HG03280 (cell line): Measurements from ENCODE around the gene KLHDC4.

Experiments
- ATAC-seq: cut with Tn5 transposase; IDR thresholded peaks from one replicate; pipeline ENCODE4 v1.9.1; 2021; ENCODE audit warnings: mild to moderate bottlenecking, moderate library complexity; ENCODE audit not compliant: unreplicated experiment

KLHDC4 gene

DNA sequence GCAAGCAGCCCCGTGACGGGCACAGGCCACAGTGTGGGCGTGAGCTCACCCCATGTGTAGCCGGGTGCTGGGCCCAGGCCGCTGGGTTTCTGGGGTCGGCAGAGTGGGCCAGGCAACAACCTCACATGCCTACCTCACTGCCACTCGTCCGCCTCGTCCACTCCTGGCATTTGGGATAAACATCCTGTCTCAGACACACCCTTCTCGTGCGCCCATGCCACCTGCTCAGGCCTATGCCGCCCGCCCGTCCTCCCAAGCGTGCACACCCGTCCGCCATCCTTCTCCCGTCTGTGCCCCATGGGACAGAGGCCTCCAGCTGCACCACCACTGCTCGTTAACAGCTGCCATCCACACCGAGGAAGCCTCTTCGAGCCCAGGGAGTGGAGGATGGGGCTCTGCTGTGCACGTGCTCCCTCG, 64.3 kb downstream of the KLHDC4 start:
- no peak for ATAC-seq

- ATAC-seq: no peak
Observed at GRCh38 chr16:87701078-87701460, 64.7 kb downstream of the KLHDC4 start.

GRCh38 chr16:87700406-87701077, 65.2 kb downstream of the KLHDC4 start:
- no peak for ATAC-seq

DNA sequence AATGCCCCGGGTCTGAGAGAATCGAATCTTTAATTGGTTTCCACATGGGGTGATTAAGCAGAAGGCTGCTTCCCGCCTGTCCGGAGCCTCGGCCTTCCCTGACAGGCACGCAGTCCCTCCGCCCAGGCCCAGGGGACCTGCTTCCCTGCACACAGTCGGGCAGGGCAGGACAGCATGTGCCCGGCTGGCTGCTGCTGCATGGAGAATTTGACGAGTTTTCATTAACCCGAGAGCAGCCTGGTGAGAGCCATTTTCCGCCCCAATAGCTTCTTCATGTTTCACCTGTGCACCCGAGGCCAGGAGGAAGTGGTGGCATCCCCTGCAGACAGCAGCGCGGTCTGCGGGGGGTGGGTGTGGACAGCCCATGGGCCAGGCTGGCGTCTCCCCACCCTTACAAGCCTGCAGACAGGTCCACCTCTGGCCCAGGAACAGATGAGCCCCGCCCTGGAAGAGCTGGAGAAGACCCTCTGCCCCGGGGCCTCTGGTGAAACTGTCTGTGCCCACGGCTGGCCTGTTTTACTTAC, 67.0 kb downstream of the KLHDC4 start:
- no peak for ATAC-seq

GRCh38 chr16:87698241-87698640, 67.5 kb downstream of the KLHDC4 start:
- no peak for ATAC-seq

DNA sequence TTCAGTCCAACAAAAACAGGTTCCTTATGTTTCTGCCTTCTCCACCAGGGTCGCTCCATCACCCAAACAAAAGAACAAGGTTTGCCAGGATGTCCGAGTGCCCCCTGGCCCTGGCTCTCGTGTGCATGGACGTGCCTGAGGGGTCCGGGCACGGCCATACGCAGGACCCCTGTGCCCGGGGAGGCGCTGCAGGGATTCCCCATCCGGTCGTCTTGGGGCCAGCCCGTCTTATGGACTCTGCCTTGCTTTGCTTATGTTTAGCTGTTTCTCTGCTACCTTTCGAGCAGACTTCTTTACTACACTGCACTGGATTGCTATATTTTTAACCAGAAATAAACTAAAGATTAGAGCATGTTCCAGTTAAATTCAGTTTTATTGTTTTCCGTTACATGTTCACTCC, 68.0 kb downstream of the KLHDC4 start:
- ATAC-seq: no peak

DNA sequence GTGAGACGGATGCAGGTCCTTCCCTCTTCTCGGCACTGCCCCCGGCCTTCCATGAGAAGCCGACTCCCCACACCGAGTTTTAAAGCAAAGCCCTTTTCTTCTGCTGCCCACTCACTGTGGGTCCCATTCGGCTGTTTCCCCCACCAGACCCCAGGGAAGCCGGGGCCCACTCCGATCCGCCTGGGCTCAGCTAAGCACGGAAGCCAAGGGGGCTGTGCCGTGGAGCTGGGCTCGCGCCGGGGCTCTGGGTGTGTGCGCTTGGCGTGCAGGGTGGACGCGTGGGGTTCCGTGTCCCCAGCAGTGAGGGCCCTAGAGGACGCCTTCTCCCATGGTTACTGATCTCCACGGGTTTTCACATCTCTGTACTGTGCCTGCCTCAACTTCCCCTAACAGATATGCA, 68.5 kb downstream of the KLHDC4 start:
- no peak for ATAC-seq

DNA sequence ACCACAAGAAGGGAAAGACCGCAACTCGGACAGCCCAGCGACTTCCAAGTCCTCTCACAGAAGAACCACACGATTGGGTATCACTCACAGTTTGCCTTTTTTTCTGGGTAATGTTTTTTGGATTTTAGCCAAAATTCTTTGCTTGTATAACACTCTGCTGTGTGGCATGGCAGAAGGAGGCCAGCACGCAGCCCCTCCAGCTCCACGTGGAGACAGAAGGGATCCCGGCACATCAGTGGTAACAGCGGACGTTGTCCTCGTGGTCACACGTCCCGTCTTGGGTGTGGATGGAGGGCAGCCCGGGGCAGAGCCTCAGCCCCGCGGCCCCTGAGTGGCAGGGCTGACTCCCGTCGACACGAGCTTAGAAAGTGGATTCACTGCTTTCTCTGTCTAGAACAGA, 69.1 kb downstream of the KLHDC4 start:
- ATAC-seq: no peak

DNA sequence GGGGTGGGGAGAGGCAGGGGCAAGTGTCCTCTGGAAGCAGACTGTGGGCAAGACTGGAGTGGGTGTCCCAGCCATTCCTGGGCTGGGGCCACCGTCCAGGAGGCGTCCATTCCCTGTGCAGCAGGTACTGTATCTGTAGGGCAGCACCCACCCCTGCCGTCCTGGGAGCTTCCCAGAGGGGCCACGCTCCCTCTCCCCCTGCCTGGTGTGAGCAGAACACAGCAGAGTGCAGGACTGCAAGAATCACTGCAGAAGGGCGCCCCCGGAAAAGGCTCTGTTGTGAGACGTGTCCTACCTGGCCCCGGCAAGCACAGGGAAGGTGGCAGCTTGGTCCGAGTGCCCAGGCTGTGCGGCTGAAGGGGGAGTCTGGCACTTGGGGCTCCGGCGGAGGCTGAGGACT, 70.3 kb downstream of the KLHDC4 start:
- no peak for ATAC-seq

DNA sequence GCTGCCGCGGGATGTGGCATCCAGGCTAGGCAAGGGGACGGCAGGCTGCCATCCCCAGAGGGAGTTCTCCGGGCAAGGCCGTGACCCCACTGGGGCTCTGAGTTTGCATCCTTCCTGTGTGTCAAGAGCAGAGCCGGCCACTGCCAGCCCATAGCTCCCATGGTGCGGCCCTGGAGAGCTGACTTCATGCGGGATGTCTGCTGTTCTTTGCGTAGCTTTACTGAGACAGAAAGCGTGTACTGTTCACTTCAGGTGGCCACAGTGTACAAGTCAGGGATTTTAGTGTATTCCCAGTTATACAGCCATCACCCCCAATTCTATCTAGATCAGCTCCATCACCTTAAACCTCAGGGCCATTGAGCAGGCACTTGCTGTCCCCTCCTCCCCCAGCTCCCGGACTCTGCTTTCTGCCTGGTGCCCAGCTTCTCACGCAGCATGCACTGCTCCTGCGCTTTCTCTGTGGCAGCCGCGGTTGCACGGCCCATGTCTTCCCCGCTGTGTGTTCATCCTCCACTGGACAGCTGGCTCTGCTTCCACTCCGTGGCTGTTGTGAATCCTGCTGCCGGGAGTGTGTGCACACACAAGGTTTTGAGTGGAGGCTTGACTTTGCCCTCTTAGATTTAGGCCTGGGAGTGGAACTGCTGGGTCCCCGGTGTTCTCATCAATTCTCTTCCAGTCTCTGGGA, 71.2 kb downstream of the KLHDC4 start:
- ATAC-seq: no peak

DNA sequence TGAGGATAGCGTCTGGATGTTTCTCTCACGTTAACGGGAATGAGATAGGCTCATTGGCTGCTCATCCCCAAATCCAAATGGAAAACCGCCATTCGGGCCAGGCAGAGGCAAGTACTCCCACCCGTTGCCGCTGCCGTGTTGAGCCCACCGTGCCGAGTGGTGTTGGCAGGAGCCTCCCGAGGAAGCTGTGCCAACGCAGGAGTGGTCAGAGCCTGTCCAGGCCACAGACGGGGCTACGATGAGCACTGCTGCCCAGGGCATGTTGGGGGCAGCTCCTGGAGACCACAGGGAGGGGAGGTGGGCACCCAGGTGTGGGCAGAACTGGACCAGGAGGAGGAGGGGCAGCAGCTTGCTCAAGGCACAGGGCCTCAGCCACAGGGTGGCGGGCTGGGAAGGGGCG, 72.0 kb downstream of the KLHDC4 start:
- ATAC-seq: no peak

DNA sequence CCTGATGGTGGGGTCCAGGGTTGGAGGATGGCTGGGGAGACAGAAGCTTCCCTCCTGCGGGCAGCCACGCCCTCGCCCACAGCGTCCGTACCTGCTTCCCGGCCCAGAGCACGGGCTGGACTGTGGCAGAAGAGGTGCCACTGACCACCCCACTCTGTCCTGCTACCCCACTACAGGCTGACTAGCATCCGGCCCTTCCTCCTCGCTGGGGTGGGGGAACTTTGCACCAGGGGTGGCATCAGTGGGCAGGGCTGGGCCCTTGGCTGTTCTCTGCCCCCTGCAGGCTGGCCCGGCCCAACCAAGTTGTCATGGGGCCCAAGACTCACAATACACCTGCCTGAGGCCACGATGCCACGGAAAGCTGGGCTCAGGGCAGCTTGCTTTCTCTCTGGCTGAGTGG, 73.0 kb downstream of the KLHDC4 start:
- no peak for ATAC-seq

- no peak for ATAC-seq
Observed at GRCh38 chr16:87692176-87692575, 73.6 kb downstream of the KLHDC4 start.

DNA sequence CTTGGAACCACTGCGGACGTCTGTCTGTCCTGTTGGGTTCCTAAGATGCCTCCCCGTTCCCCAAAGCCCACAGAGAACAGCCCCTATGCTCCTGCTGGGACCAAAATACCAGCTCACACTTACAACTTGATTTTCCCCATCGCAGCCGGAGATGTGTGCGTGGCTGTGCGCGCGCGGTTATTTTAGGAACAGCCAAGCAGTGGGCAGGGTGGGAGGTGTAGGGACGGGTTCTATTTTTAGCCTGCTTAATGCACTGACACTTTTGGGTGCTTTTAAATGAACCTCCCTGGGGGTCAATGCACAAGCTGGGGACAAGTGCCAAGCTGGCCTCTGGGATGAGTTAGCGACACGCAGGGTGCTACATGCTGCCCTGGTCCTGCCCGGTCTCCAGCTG, 74.1 kb downstream of the KLHDC4 start:
- ATAC-seq: no peak

DNA sequence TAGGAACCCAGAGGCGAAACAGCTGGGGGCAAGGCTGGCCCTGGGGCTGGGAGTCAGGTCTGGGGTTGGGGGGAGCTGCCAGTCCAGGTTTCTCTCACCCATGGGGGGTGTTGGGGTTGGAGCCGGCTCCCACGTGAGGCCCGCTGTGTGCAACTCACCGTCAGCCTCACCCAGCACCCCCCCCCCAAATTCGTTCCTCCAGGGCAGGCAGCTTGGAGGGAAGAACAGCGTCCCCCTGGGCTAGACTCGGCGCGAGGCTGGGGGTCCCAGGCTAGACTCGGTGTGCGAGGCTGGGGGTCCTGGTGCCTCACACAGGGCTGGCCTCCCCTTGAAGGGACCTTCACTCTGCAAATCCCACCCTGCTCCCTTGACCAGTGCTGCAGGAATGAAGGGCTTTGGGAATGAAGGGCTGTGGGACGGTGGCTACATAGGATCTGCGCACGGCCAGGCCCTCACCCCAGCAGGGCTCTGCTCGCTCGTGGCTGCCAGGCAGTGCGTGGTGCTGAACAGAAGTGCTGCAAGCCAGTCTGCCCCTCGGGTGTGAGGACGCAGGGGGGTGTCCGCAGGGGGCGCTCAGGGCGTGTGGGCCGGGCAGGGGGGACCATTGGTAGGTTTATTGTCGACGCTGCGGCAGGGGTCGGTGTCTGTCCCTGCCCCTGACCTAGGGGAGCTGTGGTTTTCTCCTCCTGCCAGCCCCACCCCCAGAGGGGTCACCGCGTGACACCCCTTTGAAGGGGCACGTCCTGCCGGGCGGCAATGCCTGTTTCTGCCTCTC, 74.7 kb downstream of the KLHDC4 start:
- no peak for ATAC-seq

GRCh38 chr16:87689956-87690465, 75.8 kb downstream of the KLHDC4 start:
- ATAC-seq: no peak

DNA sequence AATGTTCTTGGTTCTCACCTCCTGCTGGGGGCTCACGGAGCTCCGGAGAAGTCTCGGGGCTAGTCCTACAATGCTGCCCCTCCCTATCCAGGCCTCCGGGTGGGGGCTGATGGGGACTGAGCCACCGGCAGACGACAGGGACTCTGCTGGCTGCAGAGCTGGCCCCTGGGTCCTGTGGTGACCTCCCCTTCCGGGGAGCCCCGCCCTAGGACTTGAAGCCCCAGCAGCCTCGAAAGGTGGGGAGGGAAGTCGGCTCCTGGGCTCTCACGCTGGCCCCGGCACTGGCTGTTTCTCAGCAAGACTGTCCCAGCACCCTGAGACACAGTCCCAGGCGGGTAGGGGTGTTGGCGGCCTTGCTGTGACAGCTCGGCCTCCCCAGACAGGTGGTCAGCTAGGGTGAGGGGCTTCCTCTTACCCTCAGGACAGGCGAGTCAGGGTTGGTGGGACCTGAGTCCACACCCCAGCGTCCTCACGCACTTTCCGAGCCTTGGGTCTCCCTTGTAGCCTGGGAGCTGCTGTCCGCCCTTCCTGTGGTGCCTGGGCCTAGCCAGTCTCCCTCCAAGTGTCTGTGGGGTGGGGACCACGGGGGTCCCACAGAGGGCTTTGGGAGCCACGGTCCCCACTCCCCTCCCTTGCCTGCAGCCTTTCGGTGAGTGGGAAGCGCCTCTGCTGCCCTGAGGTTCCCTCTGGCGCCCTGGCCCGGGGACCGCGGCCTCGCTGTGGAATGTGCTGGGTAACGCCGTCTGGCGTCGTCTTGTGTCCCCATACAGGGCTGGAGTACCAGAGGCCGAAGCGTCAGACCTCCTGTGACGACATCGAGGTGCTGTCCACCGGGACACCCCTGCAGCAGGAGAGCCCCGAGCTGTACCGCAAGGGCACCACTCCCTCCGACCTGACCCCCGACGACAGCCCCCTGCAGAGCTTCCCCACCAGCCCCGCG, 76.6 kb downstream of the KLHDC4 start:
- no peak for ATAC-seq

DNA sequence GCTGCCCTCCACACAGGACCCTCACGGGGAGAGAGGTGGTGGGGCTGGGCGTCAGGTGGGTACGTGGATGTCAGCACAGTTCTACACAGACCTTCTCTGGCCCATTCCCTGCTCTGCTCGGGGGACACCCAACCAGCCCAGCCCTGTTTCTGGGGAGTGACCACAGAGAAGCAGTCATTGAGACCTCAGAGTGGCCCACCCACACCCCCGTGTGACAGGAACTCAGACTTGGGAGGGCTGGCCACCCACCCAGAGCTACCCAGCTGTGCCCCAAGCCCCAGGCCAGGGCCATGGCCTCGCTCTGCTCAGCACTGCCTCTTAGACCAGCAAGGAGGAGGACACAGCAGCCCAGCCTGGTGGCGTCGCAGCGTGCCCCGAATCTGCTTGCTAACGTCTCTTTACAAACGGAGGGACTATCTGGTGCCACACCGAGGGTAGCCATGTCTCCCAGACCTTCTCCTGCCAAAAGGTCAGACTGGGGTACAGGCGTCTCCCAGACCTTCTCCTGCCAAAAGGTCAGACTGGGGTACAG, 77.7 kb downstream of the KLHDC4 start:
- ATAC-seq: no peak

DNA sequence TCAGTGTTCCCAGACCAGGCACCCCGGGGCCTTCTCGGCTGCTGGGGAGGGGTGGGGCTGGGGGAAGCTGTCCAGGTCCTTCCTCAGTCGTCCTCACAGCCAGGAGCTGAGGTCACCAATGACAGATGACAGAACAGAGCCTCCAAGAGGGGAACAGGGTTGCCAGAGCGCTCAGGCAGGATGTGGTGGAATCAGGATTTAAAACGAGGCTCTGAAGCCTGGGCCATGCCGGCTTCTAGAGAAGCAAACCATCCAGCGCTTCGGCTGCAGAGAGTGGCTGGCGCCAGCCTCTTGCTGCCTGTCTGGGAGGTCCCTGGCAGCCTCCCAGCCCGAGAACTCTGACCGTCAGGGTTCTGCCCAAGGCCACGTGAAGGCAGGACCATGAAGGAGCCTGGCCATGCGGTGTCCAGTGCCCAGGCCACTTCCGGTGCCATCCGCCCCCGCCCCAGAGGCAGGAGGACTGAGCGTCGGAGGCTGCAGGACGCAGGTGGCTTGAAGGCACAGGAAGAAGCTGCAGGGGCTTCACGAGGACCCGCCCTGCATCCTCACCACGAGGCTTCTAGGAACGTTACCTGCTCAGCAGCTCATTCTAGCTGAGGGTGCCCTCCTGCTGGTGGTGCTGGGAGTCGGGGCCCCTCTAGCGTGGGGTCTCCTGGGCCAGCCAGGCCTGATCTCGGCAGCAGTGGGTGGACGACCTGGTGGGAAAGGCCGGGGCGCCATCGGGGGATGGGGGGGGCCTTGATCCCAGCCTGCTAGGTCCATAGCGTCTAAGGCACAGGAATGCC, 78.5 kb downstream of the KLHDC4 start:
- no peak for ATAC-seq
